ENCODE data around the gene EXOC3L4.

DNA sequence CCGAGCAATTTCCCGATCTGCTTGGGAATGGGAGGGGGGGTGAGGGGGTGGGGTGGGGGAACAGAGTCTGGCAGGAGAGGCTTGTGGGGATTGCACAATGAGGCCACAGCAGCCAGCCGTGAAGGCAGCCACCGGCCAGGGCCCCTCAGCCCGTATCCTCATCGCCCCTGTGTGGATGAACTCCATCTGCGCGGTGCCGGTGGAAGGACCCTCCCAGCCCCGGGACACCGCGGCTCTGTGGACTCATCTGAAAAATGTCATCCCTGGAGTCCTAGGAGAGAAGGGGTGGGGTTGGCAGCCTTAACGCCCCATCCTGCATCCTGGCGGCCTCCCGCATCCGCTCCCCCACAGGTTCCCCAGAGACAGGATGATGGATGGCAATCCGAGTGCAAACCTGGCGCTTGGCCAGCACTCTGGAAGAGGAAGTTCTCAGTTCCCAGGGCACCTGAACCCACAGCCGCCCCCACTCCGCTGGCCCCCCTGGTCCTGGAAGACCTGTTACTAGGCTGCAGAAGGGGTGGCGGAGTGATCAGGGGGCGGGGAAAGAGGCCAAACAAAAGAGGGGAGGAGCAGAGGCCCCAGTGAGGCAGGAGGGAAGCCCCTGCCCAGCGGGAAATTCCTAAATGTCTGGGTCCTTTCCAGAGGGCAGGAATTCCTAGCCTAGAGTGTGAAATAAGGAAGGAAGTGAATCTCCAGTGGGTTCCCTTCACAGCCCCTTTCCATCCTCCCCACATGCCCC is 27.5 kb downstream of the EXOC3L4 start:
- TF ChIP-seq POLR2AphosphoS5 (IDR thresholded peaks at IDR 0.05; ENCODE audit: low read depth, low read length) = no peak
- TF ChIP-seq POLR2A (IDR thresholded peaks at IDR 0.05; ENCODE audit: low read depth, low read length) = no peak
